Thyroid gland (tissue), 4 donors: ENCODE data around the gene SPRED2. TPM values are rescaled to one million over a fixed set of nuclear protein-coding genes. Genes with fewer than 3 reads are reported as not detected.

Source experiments
- DNase-seq, 2 donors: peaks; one replicate each; pipeline ENCODE4 v3.0.0-alpha.2; 2019
- H3K27ac ChIP-seq, 3 donors: fragments of 200-600 bp; sonication (generic); 1 replicate in 2 of 3; 2 replicates in 1 of 3; pipeline ENCODE4 v1.5.1; 2016 to 2019; ENCODE audit warnings: mild to moderate bottlenecking in 1 of 3, moderate library complexity in 1 of 3
- H3K27me3 ChIP-seq: fragments of 200-600 bp; sonication (generic); one replicate; pipeline ENCODE4 v1.5.1; 2019
- H3K36me3 ChIP-seq, 2 donors: fragments of 200-600 bp; sonication (generic); one replicate each; pipeline ENCODE4 v1.5.1; 2016 to 2019
- H3K4me1 ChIP-seq, 2 donors: fragments of 200-600 bp; sonication (generic); one replicate each; pipeline ENCODE4 v1.5.1; 2017 to 2019
- H3K4me3 ChIP-seq, 3 donors: fragments of 200-600 bp; sonication (generic); replicated peaks in 1 of 3; 1 replicate in 2 of 3; 2 replicates in 1 of 3; pipeline ENCODE4 v1.5.1; 2016; ENCODE audit warnings: mild to moderate bottlenecking in 1 of 3
- H3K9me3 ChIP-seq: fragments of 200-600 bp; sonication (generic); one replicate; pipeline ENCODE4 v1.5.1; 2017
- POLR2A ChIP-seq, 2 donors: fragments of 450-650 bp; IDR thresholded peaks; one replicate each; pipeline ENCODE4 v1.6.1; 2017; ENCODE audit warnings: antibody characterized with exemption in 2 of 2, mild to moderate bottlenecking in 2 of 2, moderate library complexity in 1 of 2
- WGBS, 2 donors: methylation state at CpG; one replicate each; pipeline ENCODE4 v1.1.5; 2017; 5-methylcytosine and 5-hydroxymethylcytosine counted together
- intact Hi-C: fragments of 100-400 bp; cut with DNase I; formaldehyde crosslinking; loops from one replicate; pipeline ENCODE4 v1.15.1; 2023
- total RNA-seq, 4 donors: library from RNA; depleted of rRNA; stranded (reverse); fragments of >200 nt; gene quantifications; one replicate each; pipeline ENCODE4 v1.2.3, GENCODE V29; 2016
- TF ChIP-seq, protein P1 (sequence below), 6 experiments: fragments of 200-600 bp in 3 of 6; fragments of 450-650 bp in 3 of 6; sonication (generic) in 3 of 6; IDR thresholded peaks; one replicate each; pipeline ENCODE4 v1.5.1; 2016 to 2019; ENCODE audit warnings: antibody characterized with exemption in 6 of 6, mild to moderate bottlenecking in 2 of 6, inconsistent platforms in 1 of 6, moderate library complexity in 1 of 6

SPRED2 gene
- total RNA-seq, 4 donors from 2014 or later = 18.8 to 44.0 (median 25.4) TPM

- no peak for DNase-seq
- no peak overlapping the region for H3K27ac ChIP-seq
- no peaks in the 10 kb centered on the region for H3K9me3 ChIP-seq
- H3K36me3 ChIP-seq = no peaks in the 10 kb centered on the region
- no peak overlapping the region for H3K4me3 ChIP-seq
- intact Hi-C loops = no loop called here
- no peak for TF ChIP-seq POLR2A (IDR thresholded peaks at IDR 0.05)
- TF ChIP-seq, protein P1, sequence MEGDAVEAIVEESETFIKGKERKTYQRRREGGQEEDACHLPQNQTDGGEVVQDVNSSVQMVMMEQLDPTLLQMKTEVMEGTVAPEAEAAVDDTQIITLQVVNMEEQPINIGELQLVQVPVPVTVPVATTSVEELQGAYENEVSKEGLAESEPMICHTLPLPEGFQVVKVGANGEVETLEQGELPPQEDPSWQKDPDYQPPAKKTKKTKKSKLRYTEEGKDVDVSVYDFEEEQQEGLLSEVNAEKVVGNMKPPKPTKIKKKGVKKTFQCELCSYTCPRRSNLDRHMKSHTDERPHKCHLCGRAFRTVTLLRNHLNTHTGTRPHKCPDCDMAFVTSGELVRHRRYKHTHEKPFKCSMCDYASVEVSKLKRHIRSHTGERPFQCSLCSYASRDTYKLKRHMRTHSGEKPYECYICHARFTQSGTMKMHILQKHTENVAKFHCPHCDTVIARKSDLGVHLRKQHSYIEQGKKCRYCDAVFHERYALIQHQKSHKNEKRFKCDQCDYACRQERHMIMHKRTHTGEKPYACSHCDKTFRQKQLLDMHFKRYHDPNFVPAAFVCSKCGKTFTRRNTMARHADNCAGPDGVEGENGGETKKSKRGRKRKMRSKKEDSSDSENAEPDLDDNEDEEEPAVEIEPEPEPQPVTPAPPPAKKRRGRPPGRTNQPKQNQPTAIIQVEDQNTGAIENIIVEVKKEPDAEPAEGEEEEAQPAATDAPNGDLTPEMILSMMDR (IDR thresholded peaks at IDR 0.05) = no peak
- no peaks in the 10 kb centered on the region for H3K27me3 ChIP-seq
- H3K4me1 ChIP-seq = no peaks in the 10 kb centered on the region
- WGBS, 2 donors = 52 to 62% methylated on average over 4 of the region's 4 CpGs
Observed at GRCh38 chr2:65477590-65477989, 45.2 kb upstream of the SPRED2 start.

- no peaks in the 10 kb centered on the region for H3K9me3 ChIP-seq
- H3K4me1 ChIP-seq = no peaks in the 10 kb centered on the region
- TF ChIP-seq, protein P1 (IDR thresholded peaks at IDR 0.05) = no peak
- TF ChIP-seq POLR2A (IDR thresholded peaks at IDR 0.05) = no peak
- no peaks in the 10 kb centered on the region for H3K36me3 ChIP-seq
- WGBS, 2 donors = 96 to 97% methylated on average over 9 of the region's 9 CpGs
- no peak overlapping the region for H3K4me3 ChIP-seq
- H3K27ac ChIP-seq = no peak overlapping the region
- no peaks in the 10 kb centered on the region for H3K27me3 ChIP-seq
- intact Hi-C loops = no loop called here
- DNase-seq = no peak
Observed at GRCh38 chr2:65476778-65477177, 44.4 kb upstream of the SPRED2 start.

DNA sequence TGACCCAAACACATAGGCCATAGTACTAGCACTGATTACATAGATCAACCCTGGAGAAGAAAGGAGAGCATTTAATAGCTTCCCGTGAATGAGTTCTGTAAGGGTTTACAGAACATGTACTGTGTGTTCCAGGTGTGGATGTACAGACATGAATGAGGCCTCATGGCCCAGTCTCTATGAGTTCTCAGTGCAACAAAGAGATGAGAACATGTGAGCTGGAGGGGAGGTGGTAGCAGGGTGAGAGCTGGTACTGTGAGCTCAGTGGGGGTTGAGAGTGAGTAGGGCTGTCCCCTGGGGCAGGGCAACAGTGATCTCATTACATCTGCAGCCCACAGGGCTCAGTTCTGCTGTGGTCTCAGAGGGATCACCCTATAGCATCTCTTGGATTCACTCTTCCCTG is 42.6 kb upstream of the SPRED2 start:
- DNase-seq = no peak
- no peaks in the 10 kb centered on the region for H3K27me3 ChIP-seq
- intact Hi-C loops = no loop called here
- WGBS, 2 donors = 71 to 92% methylated on average over 1 of the region's 1 CpG
- TF ChIP-seq, protein P1 (IDR thresholded peaks at IDR 0.05) = no peak
- no peaks in the 10 kb centered on the region for H3K9me3 ChIP-seq
- no peaks in the 10 kb centered on the region for H3K4me1 ChIP-seq
- no peak overlapping the region for H3K27ac ChIP-seq
- H3K4me3 ChIP-seq = no peak overlapping the region
- H3K36me3 ChIP-seq = no peaks in the 10 kb centered on the region

DNA sequence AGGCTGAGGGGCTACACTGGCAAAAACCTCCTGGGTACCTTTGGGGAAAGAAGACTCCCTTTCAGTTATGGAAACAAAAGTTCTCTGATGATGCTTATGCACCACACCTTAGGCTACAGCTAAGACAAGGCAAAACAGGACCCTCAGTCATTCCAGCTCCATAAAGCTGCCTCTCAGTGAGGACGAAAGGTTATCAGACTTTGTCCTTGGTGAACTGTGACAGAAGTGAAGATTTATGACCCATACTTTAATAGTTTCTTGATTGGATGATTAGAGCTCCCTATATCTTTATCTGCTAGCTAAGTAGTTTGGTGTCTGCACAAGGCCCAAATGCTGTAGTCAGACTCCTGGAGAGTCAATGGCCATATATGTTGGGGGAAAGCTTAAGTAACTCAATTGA is 40.6 kb upstream of the SPRED2 start:
- 87 to 100% methylated on average over 1 of the region's 1 CpG for WGBS, 2 donors
- DNase-seq = no peak
- H3K27me3 ChIP-seq = no peaks in the 10 kb centered on the region
- H3K4me1 ChIP-seq = no peaks in the 10 kb centered on the region
- H3K36me3 ChIP-seq = no peaks in the 10 kb centered on the region
- no peak overlapping the region for H3K27ac ChIP-seq
- no peaks in the 10 kb centered on the region for H3K9me3 ChIP-seq
- TF ChIP-seq, protein P1 (IDR thresholded peaks at IDR 0.05) = no peak
- no peak for TF ChIP-seq POLR2A (IDR thresholded peaks at IDR 0.05)
- no peak overlapping the region for H3K4me3 ChIP-seq
- intact Hi-C loops = no loop called here

- WGBS, 2 donors = 100% methylated on average over 1 to 3 of the region's 3 CpGs
Observed at GRCh38 chr2:65471409-65471808, 39.0 kb upstream of the SPRED2 start.

More at GRCh38 chr2:65471409-65471808, 39.0 kb upstream of the SPRED2 start:
- Histone ChIP-seq H3K27me3 (no peaks in the 10 kb centered on the region), H3K4me1 (no peaks in the 10 kb centered on the region), H3K36me3 (no peaks in the 10 kb centered on the region), H3K27ac (no peak overlapping the region), H3K4me3 (no peak overlapping the region), H3K9me3 (no peaks in the 10 kb centered on the region)
- TF ChIP-seq POLR2A (IDR thresholded peaks at IDR 0.05) = no peak
- TF ChIP-seq, protein P1 (IDR thresholded peaks at IDR 0.05) = no peak
- DNase-seq = no peak
- intact Hi-C loops = no loop called here
